ENCODE data around the gene GLCCI1.

Gene GLCCI1

DNA sequence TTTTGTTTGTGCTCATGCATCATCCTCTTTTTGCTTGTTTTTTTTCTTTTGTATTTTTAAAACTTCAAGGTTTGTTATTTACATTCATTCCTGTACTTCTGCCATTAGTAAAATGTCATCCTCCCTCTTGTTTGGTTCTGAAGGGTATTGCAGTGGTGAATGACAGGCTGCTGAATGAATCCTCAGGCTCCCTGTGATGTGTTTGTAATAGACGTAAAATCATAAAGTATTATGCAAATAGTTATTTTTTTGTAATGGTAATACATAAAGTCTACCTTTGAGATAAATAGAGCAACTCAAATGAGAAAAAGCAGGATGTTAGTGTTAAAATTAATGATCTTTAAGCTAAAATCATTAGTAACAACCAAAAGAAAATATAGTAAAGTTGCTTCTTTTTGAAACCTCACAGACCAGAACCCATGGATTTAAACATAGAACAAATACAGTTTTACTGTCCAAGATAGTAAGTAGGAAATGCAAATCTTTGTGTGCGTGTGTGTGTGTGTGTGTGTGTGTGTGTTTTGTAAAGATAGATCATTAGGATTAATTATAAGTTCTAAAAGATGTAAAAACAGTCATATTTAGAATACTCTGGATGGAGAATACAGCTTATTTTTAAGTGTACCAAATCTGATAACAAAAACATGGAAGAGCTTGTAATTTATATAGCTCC is 4.5 kb downstream of the GLCCI1 start:
- no peak for DNase-seq (ENCODE audit: low read depth)
- H3K4me3 ChIP-seq (ENCODE audit: low read depth, low read length): no peak overlapping the region
- TF ChIP-seq, protein P1, sequence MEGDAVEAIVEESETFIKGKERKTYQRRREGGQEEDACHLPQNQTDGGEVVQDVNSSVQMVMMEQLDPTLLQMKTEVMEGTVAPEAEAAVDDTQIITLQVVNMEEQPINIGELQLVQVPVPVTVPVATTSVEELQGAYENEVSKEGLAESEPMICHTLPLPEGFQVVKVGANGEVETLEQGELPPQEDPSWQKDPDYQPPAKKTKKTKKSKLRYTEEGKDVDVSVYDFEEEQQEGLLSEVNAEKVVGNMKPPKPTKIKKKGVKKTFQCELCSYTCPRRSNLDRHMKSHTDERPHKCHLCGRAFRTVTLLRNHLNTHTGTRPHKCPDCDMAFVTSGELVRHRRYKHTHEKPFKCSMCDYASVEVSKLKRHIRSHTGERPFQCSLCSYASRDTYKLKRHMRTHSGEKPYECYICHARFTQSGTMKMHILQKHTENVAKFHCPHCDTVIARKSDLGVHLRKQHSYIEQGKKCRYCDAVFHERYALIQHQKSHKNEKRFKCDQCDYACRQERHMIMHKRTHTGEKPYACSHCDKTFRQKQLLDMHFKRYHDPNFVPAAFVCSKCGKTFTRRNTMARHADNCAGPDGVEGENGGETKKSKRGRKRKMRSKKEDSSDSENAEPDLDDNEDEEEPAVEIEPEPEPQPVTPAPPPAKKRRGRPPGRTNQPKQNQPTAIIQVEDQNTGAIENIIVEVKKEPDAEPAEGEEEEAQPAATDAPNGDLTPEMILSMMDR (IDR thresholded peaks at IDR 0.05; ENCODE audit: control insufficient read depth, extremely low read depth, insufficient read depth): no peak

DNA sequence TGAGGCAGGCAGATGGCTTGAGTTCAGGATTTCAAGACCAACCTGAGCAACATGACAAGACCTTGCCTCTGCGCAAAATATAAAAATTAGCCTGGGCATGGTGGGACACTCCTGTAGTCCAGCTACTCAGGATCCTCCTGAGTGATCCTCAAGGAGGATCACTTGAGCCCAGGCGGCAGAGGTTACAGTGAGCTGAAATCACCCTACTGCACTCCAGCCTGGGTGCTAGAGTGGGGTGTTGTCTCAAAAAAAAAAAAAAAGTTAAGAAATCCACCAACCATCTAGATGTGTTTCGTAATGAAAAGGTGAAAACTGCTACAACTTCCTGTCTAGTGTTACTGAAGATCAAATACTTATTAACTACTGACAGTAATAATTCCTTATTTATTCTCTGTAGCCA is 8.1 kb downstream of the GLCCI1 start:
- no peak for DNase-seq (ENCODE audit: low read depth)
- TF ChIP-seq, protein P1 (IDR thresholded peaks at IDR 0.05; ENCODE audit: control insufficient read depth, extremely low read depth, insufficient read depth): no peak
- no peak overlapping the region for H3K4me3 ChIP-seq (ENCODE audit: low read depth, low read length)

DNA sequence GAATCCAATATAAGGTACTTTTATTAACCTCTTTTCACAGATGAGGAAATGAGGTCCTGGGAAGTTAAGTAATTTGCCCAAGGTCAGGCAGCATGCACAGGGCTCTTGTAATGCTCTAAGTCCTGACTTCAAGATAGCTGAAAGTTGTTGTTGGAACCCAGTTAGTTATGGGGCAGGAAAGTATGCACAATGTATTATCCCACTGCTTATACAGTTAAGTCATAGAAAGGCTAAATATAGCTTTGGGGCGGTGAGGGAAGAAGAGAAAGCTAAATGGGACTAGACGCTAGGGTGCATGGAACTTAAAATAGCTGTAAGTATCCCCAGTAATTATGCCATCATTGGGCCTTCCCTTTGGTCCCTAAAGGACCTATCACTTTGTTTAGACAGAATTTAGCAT is 9.2 kb downstream of the GLCCI1 start:
- TF ChIP-seq, protein P1 (IDR thresholded peaks at IDR 0.05; ENCODE audit: control insufficient read depth, extremely low read depth, insufficient read depth): no peak

GRCh38 chr7:7978860-7979259 is 10.3 kb downstream of the GLCCI1 start:
- TF ChIP-seq, protein P1 (IDR thresholded peaks at IDR 0.05; ENCODE audit: control insufficient read depth, extremely low read depth, insufficient read depth): no peak
- no peak overlapping the region for H3K4me3 ChIP-seq (ENCODE audit: low read depth, low read length)
- no peak for DNase-seq (ENCODE audit: low read depth)

More for the DNA sequence above, 9.2 kb downstream of the GLCCI1 start:
- no peak overlapping the region for H3K4me3 ChIP-seq (ENCODE audit: low read depth, low read length)
- DNase-seq (ENCODE audit: low read depth): no peak

GRCh38 chr7:7979558-7979957 is 11.0 kb downstream of the GLCCI1 start:
- TF ChIP-seq, protein P1 (IDR thresholded peaks at IDR 0.05; ENCODE audit: control insufficient read depth, extremely low read depth, insufficient read depth): no peak
- no peak for DNase-seq (ENCODE audit: low read depth)
- no peak overlapping the region for H3K4me3 ChIP-seq (ENCODE audit: low read depth, low read length)

DNA sequence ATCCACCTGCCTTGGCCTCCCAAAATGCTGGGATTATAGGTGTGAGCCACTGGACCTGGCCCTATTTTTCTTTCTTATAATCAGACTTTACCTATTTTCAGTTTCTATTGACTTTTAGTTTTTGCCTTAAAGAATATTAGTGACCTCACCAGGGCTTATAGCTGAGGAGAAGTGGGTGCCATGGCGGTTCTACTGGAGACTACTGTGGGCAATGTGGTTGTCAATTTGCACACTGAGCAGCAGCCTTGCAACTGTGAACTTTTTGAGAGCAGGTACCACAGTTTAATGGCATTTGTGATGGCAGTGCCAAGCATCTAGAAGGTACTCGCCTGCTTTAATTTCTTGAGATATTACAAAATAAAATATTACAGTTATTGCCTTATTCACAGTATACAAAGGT is 11.5 kb downstream of the GLCCI1 start:
- H3K4me3 ChIP-seq (ENCODE audit: low read depth, low read length): no peak overlapping the region
- TF ChIP-seq, protein P1 (IDR thresholded peaks at IDR 0.05; ENCODE audit: control insufficient read depth, extremely low read depth, insufficient read depth): no peak

DNA sequence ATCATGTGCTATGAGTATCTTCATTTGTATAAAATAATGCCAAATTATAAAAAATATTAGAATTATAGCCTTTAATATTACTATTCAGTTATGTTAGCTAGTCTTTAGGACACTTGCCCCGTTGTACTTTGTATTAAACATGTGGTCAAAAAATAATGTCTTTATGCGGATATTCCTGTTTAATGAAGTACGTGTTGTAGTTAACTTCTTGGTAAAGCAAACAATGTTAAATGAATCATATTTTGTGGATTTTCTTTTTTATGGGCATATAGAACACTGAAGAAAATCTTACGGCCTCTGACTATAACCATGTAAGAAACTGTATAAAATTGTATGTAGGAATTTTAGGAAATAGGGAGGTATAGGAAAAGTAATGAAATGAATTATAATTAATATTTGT is 14.3 kb downstream of the GLCCI1 start:
- no peak for DNase-seq (ENCODE audit: low read depth)
- H3K4me3 ChIP-seq (ENCODE audit: low read depth, low read length): no peak overlapping the region
- TF ChIP-seq, protein P1 (IDR thresholded peaks at IDR 0.05; ENCODE audit: control insufficient read depth, extremely low read depth, insufficient read depth): no peak

More for the DNA sequence above, 11.5 kb downstream of the GLCCI1 start:
- no peak for DNase-seq (ENCODE audit: low read depth)
